Measurements from ENCODE around the gene EXOC1.

Gene EXOC1

DNA sequence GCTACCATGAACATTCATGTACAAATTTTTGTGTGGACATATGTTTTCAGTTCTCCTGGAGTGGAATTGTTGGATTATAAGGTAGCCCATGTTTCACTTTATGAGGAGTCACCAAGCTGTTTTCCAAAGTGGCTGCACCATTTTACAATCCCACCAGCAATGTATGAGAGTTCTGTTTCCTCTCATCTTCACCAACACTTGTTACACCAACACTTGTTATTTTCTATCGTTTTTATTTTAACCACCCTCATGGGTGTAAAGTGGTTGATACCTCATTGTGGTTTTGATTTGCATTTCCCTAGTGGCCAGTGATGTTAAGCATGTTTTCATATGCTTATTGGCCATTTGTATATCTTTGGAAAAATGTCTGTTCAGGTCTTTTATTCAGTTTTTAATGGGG, 4.1 kb downstream of the EXOC1 start:
- no peak for DNase-seq (ENCODE audit: low read depth)

DNA sequence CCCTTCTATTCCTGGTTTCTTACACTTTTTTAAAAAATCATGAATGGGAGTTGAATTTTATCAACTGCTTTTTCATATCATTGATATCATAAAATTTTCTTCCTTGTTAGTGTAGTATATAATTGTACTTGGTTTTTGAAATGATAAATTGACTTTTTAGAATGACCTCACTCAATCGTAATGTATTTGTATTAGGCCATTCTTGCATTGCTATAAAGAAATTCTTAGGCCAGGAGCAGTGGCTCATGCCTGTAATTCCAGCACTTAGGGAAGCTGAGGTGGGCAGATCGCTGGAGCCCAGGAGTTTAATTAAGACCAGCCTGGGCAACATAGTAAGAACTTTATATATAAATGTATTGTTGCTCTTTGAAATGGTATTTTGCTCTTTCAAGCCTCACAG, 6.3 kb downstream of the EXOC1 start:
- peak; percentile 22 for DNase-seq (ENCODE audit: low read depth)

DNA sequence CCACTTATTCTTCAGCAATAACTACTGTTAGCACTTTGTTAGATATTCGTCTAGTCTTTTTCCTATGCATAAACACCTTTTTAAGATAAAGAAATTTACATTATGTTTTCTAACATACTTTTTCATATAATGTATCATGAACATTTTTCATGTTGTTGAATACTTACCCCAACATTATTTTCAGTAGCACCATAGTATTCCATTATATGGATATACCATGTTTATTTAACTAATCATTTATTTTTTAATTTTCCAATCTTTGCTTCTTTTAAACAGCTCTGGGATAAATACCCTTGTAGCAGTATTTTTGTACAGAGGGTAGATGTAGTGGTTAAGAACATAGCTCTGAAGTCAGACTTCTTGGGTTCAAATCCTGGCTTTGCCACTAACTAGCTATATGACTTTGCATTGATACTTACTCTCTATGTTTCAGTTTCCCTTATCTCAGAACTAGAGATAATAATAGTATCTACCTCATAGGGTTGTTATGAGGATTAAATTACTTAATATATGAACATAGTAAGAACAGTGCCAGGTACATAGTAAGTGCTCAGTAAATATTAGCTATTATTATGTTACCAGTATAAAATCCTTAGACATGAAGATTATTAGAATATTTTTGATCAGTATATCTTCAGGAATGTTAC, 11.3 kb downstream of the EXOC1 start:
- DNase-seq (ENCODE audit: low read depth), result no peak

DNA sequence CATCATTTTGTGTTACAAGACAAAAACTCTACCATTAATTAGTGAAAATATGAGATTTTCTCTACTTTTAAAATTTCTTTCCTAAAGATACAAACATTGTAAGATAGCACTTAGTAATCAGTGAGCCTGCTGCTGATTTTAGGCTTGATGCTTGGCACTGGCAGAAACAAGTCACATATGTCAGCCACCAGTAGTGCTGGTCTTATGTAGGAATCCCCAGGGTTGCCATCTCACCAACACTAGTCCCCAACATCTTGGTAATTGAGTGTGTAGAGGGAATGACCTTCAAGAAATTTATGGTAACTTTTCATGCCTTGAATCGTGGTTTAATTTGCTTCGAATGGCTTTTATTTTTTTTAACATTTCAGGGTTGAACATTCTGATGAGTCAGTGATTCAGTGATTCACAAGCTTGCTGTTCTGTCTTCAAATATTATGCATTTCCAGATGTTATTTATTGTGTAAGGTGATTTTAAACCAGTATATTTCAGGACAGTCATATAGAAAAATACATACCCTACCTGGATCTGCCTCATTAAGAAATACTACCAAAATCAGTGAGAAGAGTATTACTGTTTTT, 11.9 kb downstream of the EXOC1 start:
- peak; percentile 78 for DNase-seq (ENCODE audit: low read depth)

DNA sequence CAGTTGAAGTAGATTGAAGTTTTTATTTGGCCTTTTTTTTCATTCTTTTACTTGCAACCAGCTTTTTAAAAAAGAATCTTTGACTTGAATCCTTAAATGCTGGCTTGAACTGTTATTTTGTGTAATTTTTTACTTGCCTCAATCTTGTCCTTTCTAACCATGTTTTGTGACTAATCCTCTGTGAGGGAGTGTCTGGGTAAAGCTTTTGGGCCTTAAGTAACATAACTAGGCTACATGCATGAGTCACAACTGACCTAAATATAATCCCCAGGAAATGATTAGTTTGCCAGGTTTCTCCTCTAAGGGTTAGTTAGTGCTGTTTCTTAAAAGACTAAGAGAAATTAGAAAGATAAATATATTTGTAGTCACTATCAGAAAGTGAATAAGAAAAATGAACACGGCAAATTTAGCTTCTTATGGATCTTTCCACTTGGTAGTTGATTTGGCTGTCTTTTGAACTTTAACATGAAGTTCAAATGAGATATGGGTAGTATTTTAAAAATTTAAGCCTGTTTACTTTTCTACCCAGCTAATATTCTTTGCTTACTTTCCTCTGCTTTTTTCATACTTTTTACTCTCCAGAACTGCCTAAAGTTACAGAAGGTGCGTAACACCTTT, 13.0 kb downstream of the EXOC1 start:
- peak; percentile 98 for DNase-seq (ENCODE audit: low read depth)

DNA sequence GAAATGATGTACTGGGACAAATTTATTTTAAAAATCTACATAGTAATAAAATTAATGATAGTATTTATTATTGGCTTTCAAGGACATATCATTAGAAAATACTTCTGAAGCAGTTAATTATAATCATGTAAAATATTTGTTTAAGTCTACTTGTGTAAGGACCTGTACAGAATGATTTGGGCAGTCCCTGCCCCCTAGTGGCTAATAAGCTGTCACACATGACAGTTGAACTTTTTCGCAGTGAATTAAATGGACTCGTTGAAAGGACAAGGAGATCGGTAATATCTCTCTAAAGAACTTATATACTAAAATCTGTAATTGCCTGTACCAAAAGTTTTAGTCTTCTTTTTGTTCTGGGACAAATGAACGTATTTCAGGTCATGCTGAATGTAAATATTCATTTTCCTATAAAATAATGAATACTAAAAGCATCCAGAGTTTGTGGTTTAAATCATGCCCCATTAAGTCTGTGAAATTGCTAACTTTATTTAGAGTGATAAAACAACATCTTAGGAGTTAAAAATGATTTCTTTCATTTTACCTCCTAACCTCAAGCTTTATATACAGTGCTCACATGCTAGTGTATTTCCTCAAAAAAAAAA, 13.6 kb downstream of the EXOC1 start:
- DNase-seq (ENCODE audit: low read depth), result peak; percentile 82

DNA sequence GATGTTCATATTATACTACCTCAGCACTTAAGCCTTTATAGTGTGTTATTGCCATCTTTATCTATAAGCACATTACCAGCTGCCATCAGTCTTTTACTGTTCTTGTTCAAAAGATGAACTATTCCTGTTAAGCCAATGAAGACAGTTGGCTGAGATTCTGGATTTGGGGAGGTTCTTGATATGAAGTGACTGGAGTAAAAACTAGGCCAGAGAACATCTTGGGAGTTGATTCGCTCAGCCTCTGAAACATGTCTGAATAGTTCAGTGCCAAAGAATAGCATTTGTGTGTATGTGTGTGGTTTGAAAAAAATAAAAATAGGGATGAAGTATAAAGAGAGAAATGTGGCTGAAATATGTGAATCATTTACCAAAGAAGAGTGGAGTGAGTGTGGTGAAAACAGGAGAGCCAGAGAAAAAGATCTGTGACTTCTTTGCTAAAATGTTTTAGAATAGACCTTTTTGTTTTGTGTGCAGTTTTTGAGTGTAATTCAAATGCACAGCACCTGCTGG, 15.2 kb downstream of the EXOC1 start:
- DNase-seq (ENCODE audit: low read depth), result no peak

DNA sequence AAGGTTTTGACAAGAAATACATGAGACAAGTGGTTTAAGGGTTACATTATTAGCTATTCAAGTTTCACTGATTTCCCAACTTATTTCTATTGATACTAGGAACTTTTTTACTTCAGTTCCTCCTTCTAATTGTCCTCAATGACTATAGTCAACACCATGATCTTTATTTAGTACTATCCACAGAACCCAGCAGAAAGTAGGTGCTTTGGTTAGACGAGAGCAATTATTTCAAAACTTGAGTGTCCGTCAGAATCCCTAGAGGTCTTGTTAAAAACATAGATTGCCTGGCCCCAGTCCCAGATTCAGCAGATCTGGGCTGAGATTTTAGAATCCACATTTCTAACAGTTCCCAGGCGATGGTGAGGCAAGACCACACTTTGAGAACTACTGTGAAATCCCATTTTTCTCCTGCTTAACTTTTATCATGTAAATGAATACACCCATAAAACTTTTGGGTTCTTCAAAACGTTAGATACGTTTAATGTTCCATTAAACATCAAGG, 17.9 kb downstream of the EXOC1 start:
- no peak for DNase-seq (ENCODE audit: low read depth)

DNA sequence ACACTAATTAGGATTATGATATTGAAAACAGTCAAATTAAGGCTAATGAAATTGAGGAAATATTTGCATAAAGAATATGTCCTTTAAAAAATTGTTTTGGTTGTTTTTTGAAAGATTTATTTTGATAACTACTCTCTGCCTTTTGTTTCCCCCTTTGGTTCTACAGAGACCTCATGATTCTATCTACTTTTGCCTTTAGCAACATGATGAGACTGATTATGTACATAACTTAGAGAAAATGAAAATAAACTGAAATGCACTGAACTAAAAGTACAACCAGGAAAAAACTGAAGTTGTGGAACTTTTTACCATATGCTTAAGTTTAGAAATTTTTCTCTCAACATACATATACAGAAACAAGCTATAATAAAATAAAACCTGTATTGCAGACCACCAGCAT, 21.4 kb downstream of the EXOC1 start:
- no peak for DNase-seq (ENCODE audit: low read depth)

DNA sequence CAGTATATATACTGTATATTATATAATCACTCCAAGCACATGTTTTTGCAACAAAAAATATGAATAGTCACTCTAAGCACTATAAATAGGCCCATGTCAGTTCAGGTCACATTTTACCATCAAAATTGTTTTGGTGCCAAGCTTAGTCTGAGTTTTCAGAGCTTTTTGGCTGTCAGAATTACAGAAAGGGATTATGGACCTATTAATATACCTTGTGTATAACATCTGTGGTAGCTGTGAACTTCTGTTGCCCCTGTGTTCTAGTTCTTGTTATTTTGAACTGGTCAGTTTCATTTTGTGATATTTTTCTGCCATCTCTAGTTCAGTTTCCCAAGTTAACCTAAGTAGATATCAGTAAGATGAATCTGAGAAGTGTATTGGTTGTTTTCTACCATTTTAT, 22.9 kb downstream of the EXOC1 start:
- peak; percentile 16 for DNase-seq (ENCODE audit: low read depth)

DNA sequence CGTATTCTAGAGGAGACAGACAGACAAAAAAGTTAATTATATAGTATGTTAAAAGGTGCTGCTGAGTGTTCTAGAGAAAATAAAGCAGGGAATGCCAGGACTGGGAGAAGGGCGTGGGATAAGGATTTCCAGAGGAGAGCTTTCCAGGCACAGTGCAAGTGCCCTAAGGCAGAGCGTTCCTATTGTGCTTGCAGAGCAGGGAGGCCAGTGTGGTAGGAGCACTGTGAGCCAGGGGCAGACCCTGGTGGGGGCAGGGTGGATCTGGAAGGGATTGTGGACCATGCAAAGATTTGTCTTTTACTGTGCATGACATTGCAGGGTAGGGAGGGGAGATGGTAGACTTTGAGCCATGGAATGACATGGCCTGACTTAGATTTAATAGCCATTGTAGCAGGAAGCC, 25.8 kb downstream of the EXOC1 start:
- DNase-seq (ENCODE audit: low read depth), result no peak

DNA sequence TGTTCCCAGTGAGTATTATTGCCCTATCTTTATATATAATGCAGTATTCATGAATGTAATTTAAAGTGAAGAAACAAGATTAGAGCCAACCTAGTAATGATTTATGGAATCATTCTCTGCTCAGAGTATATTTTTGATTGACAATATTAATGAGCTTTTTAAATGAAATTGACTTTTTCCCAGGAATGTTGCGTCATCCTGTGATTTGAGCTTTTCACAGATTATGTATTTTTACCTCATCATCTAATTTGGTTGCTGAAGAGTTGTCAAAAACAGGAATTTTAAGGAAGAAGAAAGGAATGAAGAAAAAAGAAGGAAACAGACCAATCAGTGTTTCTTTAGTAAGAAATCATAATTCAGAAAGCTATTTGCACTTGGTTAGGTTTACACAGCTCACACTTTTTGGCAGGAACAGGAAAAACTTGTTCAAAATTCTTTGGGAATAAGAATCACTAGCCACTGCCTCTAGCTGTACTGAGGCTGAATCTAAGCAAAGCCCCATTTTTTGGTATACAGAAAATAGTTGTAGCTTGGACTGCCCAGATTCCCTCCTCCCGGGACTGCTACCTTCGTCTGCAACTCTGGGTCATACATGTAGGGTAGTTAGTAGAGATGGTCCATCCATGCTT, 27.3 kb downstream of the EXOC1 start:
- no peak for DNase-seq (ENCODE audit: low read depth)

DNA sequence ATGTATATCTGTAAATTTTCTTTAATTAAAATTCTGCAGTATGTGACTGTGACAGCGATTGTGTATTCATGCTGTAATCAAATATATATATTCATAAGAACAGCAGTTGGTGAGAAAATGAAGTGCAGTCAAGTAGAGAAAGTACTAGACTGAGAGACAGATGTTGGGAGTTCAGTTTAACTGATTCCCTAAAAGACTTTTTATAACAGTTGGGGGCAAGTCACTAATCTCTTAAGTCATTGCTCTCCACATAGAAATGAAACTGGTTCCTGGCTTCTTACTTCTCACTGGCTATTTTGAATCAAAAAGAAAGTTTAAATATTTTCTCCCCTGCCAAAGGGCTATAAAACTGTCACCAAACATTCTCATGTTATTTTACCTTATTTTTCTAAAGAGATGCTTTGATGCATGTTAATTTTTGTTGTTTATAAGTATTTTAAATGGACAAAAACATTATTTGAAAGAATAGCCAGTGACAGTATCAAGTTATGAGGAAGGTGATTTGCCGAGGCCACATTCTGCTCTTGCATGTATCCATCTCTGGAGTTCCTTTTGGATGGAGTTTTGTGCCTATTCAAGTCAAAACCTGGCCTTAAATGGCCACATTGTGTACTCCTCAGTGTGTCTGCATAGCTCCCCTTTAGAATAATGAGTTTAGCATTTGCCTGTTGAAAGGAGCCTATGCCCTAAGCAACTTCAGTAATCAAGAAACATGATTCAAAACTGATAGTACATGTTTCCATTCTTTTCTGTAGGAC, 30.8 kb downstream of the EXOC1 start:
- no peak for DNase-seq (ENCODE audit: low read depth)

DNA sequence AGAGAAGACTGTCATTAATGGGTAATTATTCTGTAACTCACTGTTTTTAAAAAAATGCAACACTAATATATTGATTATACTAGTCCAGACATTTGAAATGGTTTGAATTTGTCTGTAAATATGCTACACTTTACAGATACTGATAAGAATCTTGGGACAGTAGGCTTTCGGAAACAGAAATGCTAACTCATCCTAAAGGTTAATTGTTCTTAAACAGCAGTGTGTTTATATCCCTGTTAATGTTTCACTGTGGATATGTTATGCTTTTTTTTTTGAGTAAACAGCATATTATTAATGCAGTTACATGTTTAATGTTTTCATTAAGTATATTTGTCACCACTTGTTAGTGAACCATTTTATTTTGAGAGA, 31.4 kb downstream of the EXOC1 start:
- no peak for DNase-seq (ENCODE audit: low read depth)

DNA sequence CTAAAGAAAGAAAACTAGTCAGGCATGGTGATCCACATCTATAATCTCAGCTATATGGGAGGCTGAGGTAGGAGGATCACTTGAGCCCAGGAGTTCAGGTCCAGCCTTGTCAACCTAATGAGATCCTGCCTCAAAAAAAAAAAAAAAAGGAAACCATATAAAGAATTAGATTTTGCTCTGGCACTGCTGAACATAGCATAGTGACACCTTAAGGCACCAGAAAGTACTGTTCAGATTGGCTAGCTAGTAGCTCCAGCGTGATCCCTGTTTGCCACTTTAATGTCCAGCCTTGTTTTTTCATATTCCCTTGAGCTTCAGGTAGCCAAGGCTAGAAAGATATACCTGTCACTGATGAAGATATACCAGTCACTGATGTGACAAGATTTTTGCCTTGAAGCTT, 34.1 kb downstream of the EXOC1 start:
- DNase-seq (ENCODE audit: low read depth), result no peak

DNA sequence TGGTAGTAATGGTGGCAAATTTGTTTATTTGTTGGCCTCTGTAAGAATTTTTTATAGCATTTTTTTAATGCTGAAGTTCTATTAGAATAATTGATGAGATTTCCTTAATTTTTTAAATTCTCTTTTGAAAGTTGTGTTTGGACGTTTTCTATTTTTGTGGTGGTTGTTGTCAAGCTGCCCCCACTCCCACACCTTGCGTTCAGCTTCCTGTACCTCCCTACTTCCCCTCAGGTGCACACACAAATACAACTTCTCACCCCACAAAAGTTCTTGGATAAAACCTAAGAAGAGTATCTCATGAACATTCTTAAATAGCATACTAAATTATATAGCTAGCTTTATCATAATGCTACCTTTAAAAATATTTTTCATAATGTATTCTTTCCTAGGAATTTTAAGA, 38.7 kb downstream of the EXOC1 start:
- no peak for DNase-seq (ENCODE audit: low read depth)

DNA sequence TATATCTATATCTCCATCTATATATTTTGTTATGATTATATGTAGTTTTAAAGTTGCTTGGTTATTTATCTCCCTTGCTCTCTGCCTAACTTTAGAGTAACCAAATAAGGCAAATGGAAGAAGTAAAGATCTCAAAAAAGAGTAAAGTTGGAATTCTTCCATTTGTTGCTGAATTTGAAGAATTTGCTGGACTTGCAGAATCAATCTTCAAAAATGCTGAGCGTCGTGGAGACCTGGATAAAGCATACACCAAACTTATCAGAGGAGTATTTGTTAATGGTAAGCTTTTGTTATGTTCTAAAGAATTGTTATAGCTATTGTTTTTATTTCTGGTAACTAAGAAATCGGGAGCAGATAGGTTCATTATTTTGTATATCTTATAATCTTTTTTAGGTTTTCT, 43.2 kb downstream of the EXOC1 start:
- DNase-seq (ENCODE audit: low read depth), result no peak

DNA sequence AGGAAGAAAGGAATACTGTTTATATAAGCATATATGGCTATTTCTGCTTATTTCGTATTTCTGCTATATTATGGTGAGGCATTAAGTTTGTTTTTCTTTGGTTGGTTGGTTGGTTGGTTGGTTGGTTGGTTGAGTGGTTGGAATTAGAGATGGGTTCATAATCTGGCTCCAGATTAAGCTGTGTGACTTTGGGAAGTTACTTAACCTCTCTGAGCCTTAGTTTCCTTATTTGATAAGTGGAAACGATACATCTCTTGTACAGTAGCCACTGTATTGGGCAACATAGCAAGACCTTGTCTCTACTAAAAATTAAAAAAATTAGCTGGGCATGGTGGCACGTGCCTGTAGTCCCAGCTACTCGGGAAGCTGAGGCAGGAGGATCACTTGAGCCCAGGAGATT, 49.2 kb downstream of the EXOC1 start:
- DNase-seq (ENCODE audit: low read depth), result no peak

DNA sequence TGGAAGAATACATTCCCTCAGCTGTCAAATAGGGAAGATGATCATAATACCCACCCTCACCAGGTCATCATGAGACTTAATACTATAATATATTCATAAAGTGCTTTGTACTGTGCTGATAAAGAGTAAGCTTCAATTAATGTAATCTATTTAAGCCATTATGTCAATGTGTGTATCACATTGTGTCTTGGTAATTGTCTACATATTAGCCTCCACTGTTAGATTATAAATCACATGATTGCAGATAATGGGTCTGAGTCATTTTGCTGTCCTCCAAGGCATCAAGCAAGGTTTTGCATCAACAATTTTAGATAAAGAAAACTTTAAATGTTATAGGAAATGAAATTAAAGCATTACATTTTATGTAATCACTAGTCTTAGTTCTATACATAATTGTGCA, 50.1 kb downstream of the EXOC1 start:
- no peak for DNase-seq (ENCODE audit: low read depth)

DNA sequence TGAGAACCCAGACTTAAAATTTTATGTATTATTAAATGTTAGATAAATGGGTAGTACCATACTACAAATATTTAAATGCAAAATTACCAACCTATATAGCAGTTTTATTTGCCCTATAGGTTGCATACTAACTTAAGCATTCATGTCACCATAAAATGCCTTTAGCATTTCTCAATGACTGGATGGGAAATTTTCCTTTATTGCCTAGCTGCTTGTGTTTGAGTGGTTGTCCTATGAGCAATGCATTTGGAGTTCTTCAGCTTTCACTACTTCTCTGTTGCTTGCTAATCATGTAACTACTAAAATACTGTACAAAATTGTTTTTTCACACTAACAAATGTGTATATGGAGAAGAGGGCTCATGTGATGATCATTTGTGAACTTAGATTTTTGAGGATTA, 51.1 kb downstream of the EXOC1 start:
- DNase-seq (ENCODE audit: low read depth), result no peak

DNA sequence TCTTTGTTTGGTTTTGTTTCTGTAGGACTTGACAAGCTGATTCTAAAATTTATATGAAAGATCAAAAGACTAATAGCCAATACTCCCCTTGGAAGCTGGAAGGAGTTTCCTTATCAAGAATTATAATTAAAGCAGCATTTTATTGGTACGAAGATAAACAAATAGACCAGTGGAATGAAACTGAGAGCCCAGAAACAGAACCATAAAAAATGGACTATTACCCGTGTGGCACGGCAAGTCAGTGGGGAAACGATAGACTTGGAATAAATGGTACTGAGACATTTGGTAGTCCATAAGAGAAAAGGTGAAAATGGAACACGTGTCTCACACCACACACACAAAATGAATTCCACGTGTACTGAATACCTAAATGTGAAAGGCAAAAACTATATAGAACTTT, 52.9 kb downstream of the EXOC1 start:
- DNase-seq (ENCODE audit: low read depth), result no peak

DNA sequence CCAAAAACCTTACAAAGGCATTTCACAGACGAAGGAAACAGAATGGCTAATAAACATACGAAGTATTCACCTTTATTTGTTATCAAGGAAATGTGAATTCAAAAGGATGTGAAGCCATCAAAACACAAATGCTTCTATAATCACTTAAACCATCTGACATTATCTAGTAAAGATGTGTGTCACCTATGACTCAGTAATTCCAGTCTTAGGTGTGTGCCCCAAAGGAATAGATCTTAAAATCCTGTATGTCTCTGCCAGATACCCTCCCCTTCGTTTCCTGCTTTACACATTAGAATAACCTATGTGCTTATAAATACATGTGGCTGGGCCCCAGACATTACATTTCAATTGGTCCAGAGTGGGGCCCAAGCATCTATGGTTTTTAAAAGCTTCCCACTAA, 53.5 kb downstream of the EXOC1 start:
- DNase-seq (ENCODE audit: low read depth), result peak; percentile 45
